NCI-H2029 treated with DMSO at 0.1 percent for 48 hours (cell line): ENCODE measurements around the gene ATP2C1.
"Not testable (repeated sequence)": the region's sequence is repeated elsewhere in the genome, so short reads cannot be mapped to it uniquely, and the experiment has no call there.

Experiments used
- DNase-seq: peaks from one replicate; lab custom pipeline; 2025; lab: John Stamatoyannopoulos, UW

ATP2C1 gene

GRCh38 chr3:130893376-130894129 lies at the start of gene ATP2C1:
ATP2C1 (plus strand) TSS chr3:130894084; CDS start chr3:130894770, 686 bp downstream.
- peak; percentile 61 for DNase-seq

DNA sequence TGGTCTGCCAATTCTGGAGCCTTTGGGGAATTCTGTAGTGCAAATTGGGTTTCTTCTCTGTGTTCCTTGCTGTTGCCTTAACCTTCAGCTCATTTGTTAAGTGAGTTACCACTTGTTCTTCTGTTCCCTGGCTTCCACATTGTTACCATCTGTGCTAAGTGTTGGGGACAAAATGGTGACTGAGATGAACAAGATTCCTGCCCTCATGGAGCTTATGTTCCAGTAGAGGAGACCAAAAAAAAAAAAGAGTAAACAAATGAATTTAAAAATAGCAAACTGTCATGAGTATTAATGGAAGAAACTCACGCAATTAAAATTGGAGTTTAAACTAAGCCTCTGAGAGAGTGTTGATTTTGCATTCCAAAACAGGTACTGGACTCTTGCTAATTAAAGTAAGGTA lies 49.4 kb upstream of the ATP2C1 start:
- no peak for DNase-seq

GRCh38 chr3:130846181-130846580 lies 47.7 kb upstream of the ATP2C1 start:
- DNase-seq = no peak

DNA sequence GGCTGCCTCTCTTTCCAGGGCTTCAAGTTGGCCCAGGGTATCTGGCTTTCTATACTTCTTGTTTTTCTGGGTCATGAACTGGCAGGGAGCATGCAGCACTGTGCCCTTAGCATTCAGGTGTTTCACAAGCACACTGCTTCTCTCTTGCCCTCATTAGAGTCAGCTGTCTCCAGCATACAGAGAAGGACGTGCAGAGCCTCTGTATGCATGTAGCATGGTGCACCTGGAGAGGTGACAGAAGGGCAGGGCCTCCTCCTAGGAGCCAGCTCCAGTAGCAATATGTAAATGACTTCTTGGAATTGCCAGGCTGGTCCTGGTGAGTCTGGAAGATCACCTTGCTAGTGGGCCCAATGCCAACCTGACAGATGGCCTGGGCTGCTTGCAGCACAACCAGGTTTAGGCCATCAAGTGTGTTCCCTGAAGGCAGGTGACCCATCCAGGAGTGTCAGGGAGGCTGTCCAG lies 44.8 kb upstream of the ATP2C1 start:
- peak; percentile 60 for DNase-seq

- peak; percentile 42 for DNase-seq
These were observed 43.7 kb upstream of the ATP2C1 start for GRCh38 chr3:130850044-130850797.

- no peak for DNase-seq
These were observed 43.0 kb upstream of the ATP2C1 start for GRCh38 chr3:130850843-130851242.

DNA sequence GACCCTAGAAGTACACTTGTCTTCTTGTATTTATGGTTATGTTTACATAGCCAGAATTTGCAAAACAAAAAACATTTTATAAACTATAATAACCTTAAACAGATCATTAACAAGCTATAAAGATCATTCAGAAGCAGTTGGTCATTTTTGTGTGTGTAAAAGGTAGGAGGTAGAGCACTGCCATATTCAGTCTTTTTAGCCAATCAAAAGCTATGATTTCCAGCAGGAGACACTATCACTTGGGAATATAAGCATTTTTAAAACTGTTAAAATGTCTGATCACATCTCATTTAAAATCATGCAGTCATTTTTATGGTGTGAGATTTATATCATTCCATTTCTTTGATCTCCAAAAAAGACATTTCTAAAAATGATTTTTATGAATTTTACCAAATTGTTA lies 42.6 kb upstream of the ATP2C1 start:
- DNase-seq = no peak

GRCh38 chr3:130853581-130853980 lies 40.3 kb upstream of the ATP2C1 start:
- no peak for DNase-seq

DNA sequence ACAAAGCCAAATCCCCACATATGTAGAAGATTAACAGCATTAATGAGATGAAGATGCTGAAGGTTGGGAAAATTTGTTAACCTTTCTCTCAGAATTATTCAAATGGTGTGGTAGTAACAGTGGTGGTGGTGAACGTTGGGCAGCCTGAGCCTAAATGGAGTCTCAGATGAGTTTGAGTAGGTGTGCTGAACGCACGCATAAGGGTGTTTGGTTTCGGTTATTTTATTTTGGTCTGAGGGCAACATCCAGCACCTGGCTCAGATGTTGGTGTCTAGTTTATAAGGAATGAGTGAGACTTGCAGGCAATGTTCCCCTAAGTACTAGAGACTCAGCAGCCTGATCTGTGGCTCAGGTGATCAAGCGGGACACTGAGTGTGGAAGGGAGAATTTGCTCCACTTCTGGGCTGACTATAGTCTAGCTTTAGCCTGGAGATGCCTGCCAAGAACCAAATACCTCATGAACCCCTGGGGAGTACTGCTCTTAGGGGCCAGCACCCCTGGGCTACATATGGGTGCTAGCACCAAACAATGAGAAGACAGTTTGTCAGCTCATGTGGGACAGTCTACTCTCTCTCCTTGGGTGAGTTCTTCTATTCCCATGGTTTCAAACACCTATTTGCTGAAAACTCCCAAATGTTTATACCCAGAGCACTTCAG lies 39.5 kb upstream of the ATP2C1 start:
- DNase-seq = no peak

- no peak for DNase-seq
These were observed 36.4 kb upstream of the ATP2C1 start for GRCh38 chr3:130857336-130858026.

- DNase-seq = not testable (repeated sequence)
These were observed 31.8 kb upstream of the ATP2C1 start for GRCh38 chr3:130862130-130862529.

- DNase-seq = no peak
These were observed 28.4 kb upstream of the ATP2C1 start for GRCh38 chr3:130865489-130865888.

GRCh38 chr3:130866327-130866726 lies 27.6 kb upstream of the ATP2C1 start:
- DNase-seq = no peak

DNA sequence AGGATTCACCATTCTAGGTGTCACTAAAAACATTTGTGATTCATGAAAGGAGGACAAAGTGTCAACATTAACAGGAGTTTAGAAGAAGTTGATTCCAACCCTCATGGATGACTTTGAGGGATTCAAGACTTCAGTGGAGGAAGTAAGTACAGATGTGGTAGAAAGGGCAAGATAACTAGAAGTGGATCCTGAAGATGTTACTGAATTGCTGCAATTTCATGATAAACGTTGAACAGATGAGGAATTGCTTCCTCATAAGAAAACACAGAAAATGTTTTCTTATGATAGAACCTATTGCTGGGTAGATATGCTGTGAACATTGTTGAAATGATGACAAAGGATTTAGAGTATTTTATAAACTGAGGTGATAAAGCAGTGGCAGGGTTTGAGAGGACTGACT lies 23.5 kb upstream of the ATP2C1 start:
- no peak for DNase-seq

GRCh38 chr3:130876594-130876993 lies 17.3 kb upstream of the ATP2C1 start:
- DNase-seq = no peak

GRCh38 chr3:130878464-130878863 lies 15.4 kb upstream of the ATP2C1 start:
- DNase-seq = no peak

- no peak for DNase-seq
These were observed 4.4 kb upstream of the ATP2C1 start for GRCh38 chr3:130889416-130889946.

GRCh38 chr3:130892759-130893375 lies 1.0 kb upstream of the ATP2C1 start:
- DNase-seq = peak; percentile 54

- DNase-seq = no peak
These were observed 474 bp downstream of the ATP2C1 start for GRCh38 chr3:130894130-130894985.

DNA sequence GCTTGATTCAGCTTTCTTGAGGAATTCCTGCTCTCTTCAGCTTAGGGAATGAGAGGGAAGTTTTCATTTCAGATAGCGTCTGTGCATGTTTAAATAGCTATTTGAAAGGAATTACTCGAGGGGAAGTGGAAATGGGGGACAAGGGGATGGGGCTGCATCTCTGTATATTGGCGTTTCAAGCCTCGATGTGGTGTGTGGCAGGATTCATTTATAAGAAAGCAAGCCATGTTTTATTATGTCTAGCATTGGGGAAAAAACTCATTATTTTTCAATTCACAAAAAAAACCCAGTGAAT lies 1.0 kb downstream of the ATP2C1 start:
- DNase-seq = no peak
